Measurements from ENCODE around the gene MED13L.

- no peak for TF ChIP-seq CTCF (conservative IDR thresholded peaks at IDR 0.05; ENCODE audit: low read depth, low read length)
- TF ChIP-seq EZH2 (IDR thresholded peaks at IDR 0.05; ENCODE audit: borderline replicate concordance, low read depth, low read length, poor library complexity, severe bottlenecking): no peak
These were observed 250.0 kb downstream of the MED13L start for GRCh38 chr12:116027551-116027821.

Data from A673 (cell line).